ENCODE data around the gene GRK5.
"Not testable (repeated sequence)": the region's sequence is repeated elsewhere in the genome, so short reads cannot be mapped to it uniquely, and the experiment has no call there.

DNA sequence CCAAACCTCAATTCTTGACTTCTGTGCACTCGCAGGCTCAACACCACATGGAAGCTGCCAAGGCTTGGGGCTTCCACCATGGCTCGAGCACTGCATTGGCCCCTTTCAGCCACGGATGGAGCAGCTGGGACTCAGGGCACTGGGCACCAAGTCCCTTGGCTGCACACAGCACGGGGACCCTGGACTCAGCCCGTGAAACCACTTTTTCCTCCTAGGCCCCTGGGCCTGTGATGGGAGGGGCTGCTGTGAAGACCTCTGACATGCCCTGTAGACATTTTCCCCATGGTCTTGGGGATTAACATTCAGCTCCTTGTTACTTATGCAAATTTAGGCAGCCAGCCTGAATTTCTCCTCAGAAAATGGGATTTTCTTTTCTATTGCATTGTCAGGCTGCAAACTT is 227.6 kb downstream of the GRK5 start:
- TF ChIP-seq, protein P1, sequence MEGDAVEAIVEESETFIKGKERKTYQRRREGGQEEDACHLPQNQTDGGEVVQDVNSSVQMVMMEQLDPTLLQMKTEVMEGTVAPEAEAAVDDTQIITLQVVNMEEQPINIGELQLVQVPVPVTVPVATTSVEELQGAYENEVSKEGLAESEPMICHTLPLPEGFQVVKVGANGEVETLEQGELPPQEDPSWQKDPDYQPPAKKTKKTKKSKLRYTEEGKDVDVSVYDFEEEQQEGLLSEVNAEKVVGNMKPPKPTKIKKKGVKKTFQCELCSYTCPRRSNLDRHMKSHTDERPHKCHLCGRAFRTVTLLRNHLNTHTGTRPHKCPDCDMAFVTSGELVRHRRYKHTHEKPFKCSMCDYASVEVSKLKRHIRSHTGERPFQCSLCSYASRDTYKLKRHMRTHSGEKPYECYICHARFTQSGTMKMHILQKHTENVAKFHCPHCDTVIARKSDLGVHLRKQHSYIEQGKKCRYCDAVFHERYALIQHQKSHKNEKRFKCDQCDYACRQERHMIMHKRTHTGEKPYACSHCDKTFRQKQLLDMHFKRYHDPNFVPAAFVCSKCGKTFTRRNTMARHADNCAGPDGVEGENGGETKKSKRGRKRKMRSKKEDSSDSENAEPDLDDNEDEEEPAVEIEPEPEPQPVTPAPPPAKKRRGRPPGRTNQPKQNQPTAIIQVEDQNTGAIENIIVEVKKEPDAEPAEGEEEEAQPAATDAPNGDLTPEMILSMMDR (IDR thresholded peaks at IDR 0.05) = not testable (repeated sequence)
- not testable (repeated sequence) for TF ChIP-seq POLR2A (IDR thresholded peaks at IDR 0.05)

All from sigmoid colon (tissue), 3 donors.